Measurements from ENCODE around the gene SGIP1.

SGIP1 gene

DNA sequence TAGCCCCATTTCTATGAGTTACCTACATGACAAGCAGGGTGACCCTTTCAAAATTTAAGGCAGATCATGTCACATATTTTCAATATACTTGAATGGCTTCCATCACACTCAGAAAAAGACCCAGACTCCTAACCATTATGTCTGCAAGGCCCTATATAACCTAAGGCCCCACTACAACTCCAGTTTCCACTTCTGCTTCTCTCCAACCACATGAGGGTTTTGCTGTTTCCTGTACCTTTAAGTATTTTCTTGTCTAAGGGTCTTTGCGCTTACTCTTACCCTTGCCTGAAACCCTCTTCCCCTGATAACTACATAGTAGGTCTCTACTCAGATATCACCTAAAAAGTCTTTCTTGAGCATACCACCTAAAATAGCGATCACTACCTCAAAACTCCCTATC lies 46.1 kb downstream of the SGIP1 start:
- no peak overlapping the region for H3K4me3 ChIP-seq (ENCODE audit: low read length)
- H3K4me1 ChIP-seq (ENCODE audit: control insufficient read depth, low read length), result no peaks in the 10 kb centered on the region; the same call in 1 of the 2 replicates
- no peak overlapping the region for H3K27ac ChIP-seq (ENCODE audit: low read depth, low read length)
- no peaks in the 10 kb centered on the region for H3K79me2 ChIP-seq (ENCODE audit: control insufficient read depth, low read length)
- no peaks in the 10 kb centered on the region for H3K36me3 ChIP-seq (ENCODE audit: control insufficient read depth, low read length)
- no peak overlapping the region for H3K4me2 ChIP-seq (ENCODE audit: low read length)
- no peaks in the 10 kb centered on the region for H4K20me1 ChIP-seq (ENCODE audit: control insufficient read depth, insufficient read depth, low read depth, low read length)
- TF ChIP-seq CTCF (IDR thresholded peaks at IDR 0.05; ENCODE audit: low read depth, low read length, poor library complexity, severe bottlenecking), result no peak
- no peak for TF ChIP-seq EZH2phosphoT487 (IDR thresholded peaks at IDR 0.05; ENCODE audit: borderline replicate concordance, low read length)
- H3F3A ChIP-seq (ENCODE audit: control insufficient read depth, insufficient read depth), result no peaks in the 10 kb centered on the region
- H3K9me2 ChIP-seq (replicated peaks; ENCODE audit: control insufficient read depth, low read length), result no peaks in the 10 kb centered on the region; the same call in 1 of the 2 replicates
- H3K27me3 ChIP-seq (ENCODE audit: control insufficient read depth, low read length), result peaks cover 5% of the 10 kb centered on the region; the same call in 1 of the 2 replicates
- H3K9me3 ChIP-seq (ENCODE audit: control insufficient read depth, insufficient read depth, low read length), result no peaks in the 10 kb centered on the region

GRCh38 chr1:66583021-66583420 lies 49.1 kb downstream of the SGIP1 start:
- TF ChIP-seq EZH2phosphoT487 (IDR thresholded peaks at IDR 0.05; ENCODE audit: borderline replicate concordance, low read length) (no peak), CTCF (IDR thresholded peaks at IDR 0.05; ENCODE audit: low read depth, low read length, poor library complexity, severe bottlenecking) (no peak)
- no peaks in the 10 kb centered on the region for H4K20me1 ChIP-seq (ENCODE audit: control insufficient read depth, insufficient read depth, low read depth, low read length)
- no peaks in the 10 kb centered on the region; the same call in 1 of the 2 replicates for H3K9me2 ChIP-seq (replicated peaks; ENCODE audit: control insufficient read depth, low read length)
- H3K79me2 ChIP-seq (ENCODE audit: control insufficient read depth, low read length), result no peaks in the 10 kb centered on the region
- H3K9me3 ChIP-seq (ENCODE audit: control insufficient read depth, insufficient read depth, low read length), result no peaks in the 10 kb centered on the region
- H3K36me3 ChIP-seq (ENCODE audit: control insufficient read depth, low read length), result no peaks in the 10 kb centered on the region
- no peak overlapping the region for H3K4me2 ChIP-seq (ENCODE audit: low read length)
- H3K4me1 ChIP-seq (ENCODE audit: control insufficient read depth, low read length), result no peaks in the 10 kb centered on the region; the same call in 1 of the 2 replicates
- peaks cover 5% of the 10 kb centered on the region; the same call in 1 of the 2 replicates for H3K27me3 ChIP-seq (ENCODE audit: control insufficient read depth, low read length)
- no peak overlapping the region for H3K27ac ChIP-seq (ENCODE audit: low read depth, low read length)
- no peak overlapping the region for H3K4me3 ChIP-seq (ENCODE audit: low read length)
- H3F3A ChIP-seq (ENCODE audit: control insufficient read depth, insufficient read depth), result no peaks in the 10 kb centered on the region

- Histone ChIP-seq H3K36me3 (ENCODE audit: control insufficient read depth, low read length) (no peaks in the 10 kb centered on the region), H4K20me1 (ENCODE audit: control insufficient read depth, insufficient read depth, low read depth, low read length) (no peaks in the 10 kb centered on the region), H3K4me2 (ENCODE audit: low read length) (no peak overlapping the region), H3K9me2 (replicated peaks; ENCODE audit: control insufficient read depth, low read length) (no peaks in the 10 kb centered on the region), H3K27me3 (ENCODE audit: control insufficient read depth, low read length) (peaks cover 5% of the 10 kb centered on the region; the same call in 1 of the 2 replicates), H3K9me3 (ENCODE audit: control insufficient read depth, insufficient read depth, low read length) (no peaks in the 10 kb centered on the region), H3K79me2 (ENCODE audit: control insufficient read depth, low read length) (no peaks in the 10 kb centered on the region), H3K27ac (ENCODE audit: low read depth, low read length) (no peak overlapping the region), H3F3A (ENCODE audit: control insufficient read depth, insufficient read depth) (no peaks in the 10 kb centered on the region), H3K4me1 (ENCODE audit: control insufficient read depth, low read length) (no peaks in the 10 kb centered on the region), H3K4me3 (ENCODE audit: low read length) (no peak overlapping the region)
- no peak for TF ChIP-seq EZH2phosphoT487 (IDR thresholded peaks at IDR 0.05; ENCODE audit: borderline replicate concordance, low read length)
- TF ChIP-seq CTCF (IDR thresholded peaks at IDR 0.05; ENCODE audit: low read depth, low read length, poor library complexity, severe bottlenecking), result no peak
Observed at GRCh38 chr1:66585002-66585401, 51.0 kb downstream of the SGIP1 start.

Measured in DOHH2 (cell line).